Measurements from ENCODE around the gene CXCL1.

Gene CXCL1

DNA sequence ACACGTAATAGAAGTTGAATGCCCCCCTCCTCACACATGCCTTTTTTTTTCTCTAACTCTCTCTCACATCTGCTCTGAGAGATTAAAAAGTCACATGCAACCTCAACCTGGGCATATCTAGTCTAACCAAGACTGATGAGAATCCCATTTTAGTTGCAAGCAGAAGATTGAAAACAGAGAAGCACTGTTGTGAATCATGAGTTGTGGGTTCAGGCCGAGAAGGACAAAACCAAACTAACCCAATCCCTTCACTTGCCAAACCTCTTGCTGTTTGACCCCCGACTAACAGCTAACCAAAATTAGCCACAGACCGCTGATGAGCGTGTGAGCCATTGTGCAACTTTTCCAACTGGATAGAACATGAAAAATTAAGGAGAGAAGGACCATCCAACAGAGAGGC lies 31.8 kb downstream of the CXCL1 start:
- no peak overlapping the region for H3K4me3 ChIP-seq (ENCODE audit: low read depth, low read length)
- H3K27ac ChIP-seq (ENCODE audit: low read depth, low read length), result no peak overlapping the region

DNA sequence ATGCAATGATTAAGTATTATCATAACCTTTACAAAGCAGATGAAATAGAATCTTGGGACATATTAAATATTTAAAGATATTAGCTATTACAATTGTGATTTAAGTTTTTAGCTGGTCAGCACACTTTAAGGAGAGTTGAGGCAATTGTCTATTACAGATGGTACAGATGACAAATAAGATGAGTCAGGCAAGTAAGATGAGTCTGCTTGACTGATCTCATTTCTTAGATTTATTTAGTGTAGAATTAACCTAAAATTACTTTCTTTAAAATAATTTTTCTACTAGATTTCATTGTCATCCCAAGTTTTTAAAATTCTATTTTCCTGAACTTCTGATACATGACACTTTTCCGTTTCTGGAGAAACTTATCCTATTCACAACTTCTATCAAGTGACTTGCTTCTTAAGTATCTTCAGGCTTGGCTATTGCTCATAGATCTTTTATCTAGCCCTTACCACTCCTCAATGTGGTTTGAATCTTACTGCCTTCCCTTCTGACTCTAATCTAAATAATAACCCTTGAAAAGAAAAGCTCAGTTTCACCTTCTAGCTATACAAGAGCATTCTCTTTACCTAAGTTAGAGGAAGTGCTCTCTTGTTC lies 32.9 kb downstream of the CXCL1 start:
- Histone ChIP-seq H3K4me1 (ENCODE audit: control insufficient read depth, insufficient read depth, low read length) (no peaks in the 10 kb centered on the region), H3K4me3 (ENCODE audit: low read depth, low read length) (no peak overlapping the region), H3K9me3 (ENCODE audit: control insufficient read depth, insufficient read depth, low read length) (no peaks in the 10 kb centered on the region), H3K27ac (ENCODE audit: low read depth, low read length) (no peak overlapping the region), H3K9ac (ENCODE audit: low read depth, low read length) (no peak overlapping the region), H3K36me3 (ENCODE audit: control insufficient read depth, insufficient read depth, low read length) (no peaks in the 10 kb centered on the region), H3K27me3 (ENCODE audit: control insufficient read depth, insufficient read depth, low read length) (no peaks in the 10 kb centered on the region)

More for the DNA sequence above, 31.8 kb downstream of the CXCL1 start:
- Histone ChIP-seq H3K27me3 (ENCODE audit: control insufficient read depth, insufficient read depth, low read length) (no peaks in the 10 kb centered on the region), H3K4me1 (ENCODE audit: control insufficient read depth, insufficient read depth, low read length) (no peaks in the 10 kb centered on the region), H3K9ac (ENCODE audit: low read depth, low read length) (no peak overlapping the region), H3K36me3 (ENCODE audit: control insufficient read depth, insufficient read depth, low read length) (no peaks in the 10 kb centered on the region), H3K9me3 (ENCODE audit: control insufficient read depth, insufficient read depth, low read length) (no peaks in the 10 kb centered on the region)

DNA sequence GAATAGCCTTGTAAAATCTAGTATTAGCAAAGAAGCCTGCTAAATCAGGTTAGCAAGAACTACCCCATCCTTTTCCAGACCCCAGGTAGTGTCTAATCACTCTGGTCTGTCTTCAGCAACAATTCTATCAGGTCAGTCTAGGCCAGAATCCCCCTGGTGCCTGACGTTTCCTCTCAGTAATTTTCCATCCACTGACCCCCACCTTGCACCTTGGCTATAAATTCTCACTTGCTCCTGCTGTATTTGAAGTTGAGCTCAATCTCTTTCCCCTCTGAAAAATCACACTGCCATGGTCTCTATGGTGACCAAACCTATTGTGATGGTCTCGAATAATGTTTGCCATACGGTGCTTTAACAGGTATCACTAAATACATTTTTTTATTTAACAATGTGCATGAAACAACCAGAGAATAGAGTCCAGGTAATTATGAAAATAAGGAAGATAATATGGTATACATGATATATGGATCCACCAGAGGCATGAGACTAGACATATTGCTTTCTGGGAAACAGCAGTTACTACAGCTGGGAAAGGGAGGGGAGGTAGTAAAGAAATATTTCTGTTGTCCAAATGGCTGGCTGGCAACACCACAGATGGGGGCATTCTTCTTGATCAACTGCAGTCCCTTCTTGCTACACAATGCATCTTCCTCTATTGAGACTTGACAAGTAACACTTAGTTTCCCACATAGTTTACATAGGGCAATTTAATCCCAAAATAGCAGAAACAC lies 33.8 kb downstream of the CXCL1 start:
- Histone ChIP-seq H3K4me1 (ENCODE audit: control insufficient read depth, insufficient read depth, low read length) (no peaks in the 10 kb centered on the region), H3K27me3 (ENCODE audit: control insufficient read depth, insufficient read depth, low read length) (no peaks in the 10 kb centered on the region), H3K9ac (ENCODE audit: low read depth, low read length) (no peak overlapping the region), H3K36me3 (ENCODE audit: control insufficient read depth, insufficient read depth, low read length) (no peaks in the 10 kb centered on the region), H3K27ac (ENCODE audit: low read depth, low read length) (no peak overlapping the region), H3K9me3 (ENCODE audit: control insufficient read depth, insufficient read depth, low read length) (no peaks in the 10 kb centered on the region), H3K4me3 (ENCODE audit: low read depth, low read length) (no peak overlapping the region)

- no peaks in the 10 kb centered on the region for H3K9me3 ChIP-seq (ENCODE audit: control insufficient read depth, insufficient read depth, low read length)
- no peak overlapping the region for H3K9ac ChIP-seq (ENCODE audit: low read depth, low read length)
- no peaks in the 10 kb centered on the region for H3K27me3 ChIP-seq (ENCODE audit: control insufficient read depth, insufficient read depth, low read length)
- no peaks in the 10 kb centered on the region for H3K36me3 ChIP-seq (ENCODE audit: control insufficient read depth, insufficient read depth, low read length)
- H3K4me1 ChIP-seq (ENCODE audit: control insufficient read depth, insufficient read depth, low read length), result no peaks in the 10 kb centered on the region
- H3K4me3 ChIP-seq (ENCODE audit: low read depth, low read length), result no peak overlapping the region
- H3K27ac ChIP-seq (ENCODE audit: low read depth, low read length), result no peak overlapping the region
Measured at GRCh38 chr4:73904491-73904890, 35.3 kb downstream of the CXCL1 start.

DNA sequence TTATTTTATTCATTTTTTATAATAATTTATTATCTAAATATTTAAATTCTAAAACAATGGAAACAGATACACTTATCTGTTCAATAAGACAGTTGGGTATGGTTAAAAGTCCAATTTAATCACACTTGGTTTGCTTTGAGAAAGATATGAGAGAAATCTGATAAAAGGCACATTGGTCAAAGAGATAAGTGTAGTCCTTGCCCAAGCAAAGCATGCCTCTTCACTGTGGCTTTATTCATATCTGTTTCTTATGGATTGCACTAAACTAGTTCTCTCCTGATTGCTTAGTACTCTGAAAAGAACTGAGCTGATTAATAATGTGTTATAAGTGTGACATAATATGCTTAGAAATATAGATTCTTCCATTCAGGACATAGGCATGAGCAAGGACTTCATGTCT lies 39.8 kb downstream of the CXCL1 start:
- Histone ChIP-seq H3K27me3 (ENCODE audit: control insufficient read depth, insufficient read depth, low read length) (no peaks in the 10 kb centered on the region), H3K4me3 (ENCODE audit: low read depth, low read length) (no peak overlapping the region), H3K27ac (ENCODE audit: low read depth, low read length) (no peak overlapping the region), H3K36me3 (ENCODE audit: control insufficient read depth, insufficient read depth, low read length) (no peaks in the 10 kb centered on the region), H3K4me1 (ENCODE audit: control insufficient read depth, insufficient read depth, low read length) (no peaks in the 10 kb centered on the region), H3K9me3 (ENCODE audit: control insufficient read depth, insufficient read depth, low read length) (no peaks in the 10 kb centered on the region), H3K9ac (ENCODE audit: low read depth, low read length) (no peak overlapping the region)

- no peak overlapping the region for H3K9ac ChIP-seq (ENCODE audit: low read depth, low read length)
Measured at GRCh38 chr4:73911746-73912145, 42.6 kb downstream of the CXCL1 start.

DNA sequence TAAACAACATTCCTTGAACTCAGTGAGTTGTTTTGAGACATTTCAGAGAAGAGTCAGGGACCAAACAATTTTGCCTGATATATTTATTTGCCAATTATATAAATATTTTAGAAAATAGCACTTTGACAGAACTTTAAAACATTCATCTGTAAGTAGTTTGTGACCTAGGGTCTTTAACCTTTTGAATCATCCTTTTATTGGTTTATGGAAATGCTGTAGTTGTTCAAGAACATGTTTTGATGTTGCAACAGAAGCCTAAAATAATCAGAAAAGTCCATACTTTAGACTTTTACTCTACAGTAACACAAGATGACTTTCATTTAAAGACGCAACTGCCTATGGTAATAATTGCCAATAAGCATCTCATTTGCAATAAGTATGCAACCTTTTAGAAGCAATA lies 43.0 kb downstream of the CXCL1 start:
- no peak overlapping the region for H3K27ac ChIP-seq (ENCODE audit: low read depth, low read length)

More at GRCh38 chr4:73911746-73912145, 42.6 kb downstream of the CXCL1 start:
- no peaks in the 10 kb centered on the region for H3K4me1 ChIP-seq (ENCODE audit: control insufficient read depth, insufficient read depth, low read length)
- no peaks in the 10 kb centered on the region for H3K36me3 ChIP-seq (ENCODE audit: control insufficient read depth, insufficient read depth, low read length)
- H3K27me3 ChIP-seq (ENCODE audit: control insufficient read depth, insufficient read depth, low read length), result no peaks in the 10 kb centered on the region
- no peak overlapping the region for H3K27ac ChIP-seq (ENCODE audit: low read depth, low read length)
- no peaks in the 10 kb centered on the region for H3K9me3 ChIP-seq (ENCODE audit: control insufficient read depth, insufficient read depth, low read length)
- H3K4me3 ChIP-seq (ENCODE audit: low read depth, low read length), result no peak overlapping the region

GRCh38 chr4:73914071-73914470 lies 44.9 kb downstream of the CXCL1 start:
- H3K9me3 ChIP-seq (ENCODE audit: control insufficient read depth, insufficient read depth, low read length), result no peaks in the 10 kb centered on the region
- H3K4me3 ChIP-seq (ENCODE audit: low read depth, low read length), result no peak overlapping the region
- no peaks in the 10 kb centered on the region for H3K36me3 ChIP-seq (ENCODE audit: control insufficient read depth, insufficient read depth, low read length)
- H3K27ac ChIP-seq (ENCODE audit: low read depth, low read length), result no peak overlapping the region
- no peaks in the 10 kb centered on the region for H3K27me3 ChIP-seq (ENCODE audit: control insufficient read depth, insufficient read depth, low read length)
- H3K4me1 ChIP-seq (ENCODE audit: control insufficient read depth, insufficient read depth, low read length), result no peaks in the 10 kb centered on the region
- no peak overlapping the region for H3K9ac ChIP-seq (ENCODE audit: low read depth, low read length)

More for the DNA sequence above, 43.0 kb downstream of the CXCL1 start:
- no peaks in the 10 kb centered on the region for H3K36me3 ChIP-seq (ENCODE audit: control insufficient read depth, insufficient read depth, low read length)
- no peak overlapping the region for H3K9ac ChIP-seq (ENCODE audit: low read depth, low read length)
- H3K4me1 ChIP-seq (ENCODE audit: control insufficient read depth, insufficient read depth, low read length), result no peaks in the 10 kb centered on the region
- no peaks in the 10 kb centered on the region for H3K27me3 ChIP-seq (ENCODE audit: control insufficient read depth, insufficient read depth, low read length)
- no peak overlapping the region for H3K4me3 ChIP-seq (ENCODE audit: low read depth, low read length)
- H3K9me3 ChIP-seq (ENCODE audit: control insufficient read depth, insufficient read depth, low read length), result no peaks in the 10 kb centered on the region

- no peaks in the 10 kb centered on the region for H3K27me3 ChIP-seq (ENCODE audit: control insufficient read depth, insufficient read depth, low read length)
- no peak overlapping the region for H3K4me3 ChIP-seq (ENCODE audit: low read depth, low read length)
- no peak overlapping the region for H3K9ac ChIP-seq (ENCODE audit: low read depth, low read length)
- no peak overlapping the region for H3K27ac ChIP-seq (ENCODE audit: low read depth, low read length)
- no peaks in the 10 kb centered on the region for H3K36me3 ChIP-seq (ENCODE audit: control insufficient read depth, insufficient read depth, low read length)
- no peaks in the 10 kb centered on the region for H3K9me3 ChIP-seq (ENCODE audit: control insufficient read depth, insufficient read depth, low read length)
- no peaks in the 10 kb centered on the region for H3K4me1 ChIP-seq (ENCODE audit: control insufficient read depth, insufficient read depth, low read length)
Measured at GRCh38 chr4:73916172-73916925, 47.2 kb downstream of the CXCL1 start.

DNA sequence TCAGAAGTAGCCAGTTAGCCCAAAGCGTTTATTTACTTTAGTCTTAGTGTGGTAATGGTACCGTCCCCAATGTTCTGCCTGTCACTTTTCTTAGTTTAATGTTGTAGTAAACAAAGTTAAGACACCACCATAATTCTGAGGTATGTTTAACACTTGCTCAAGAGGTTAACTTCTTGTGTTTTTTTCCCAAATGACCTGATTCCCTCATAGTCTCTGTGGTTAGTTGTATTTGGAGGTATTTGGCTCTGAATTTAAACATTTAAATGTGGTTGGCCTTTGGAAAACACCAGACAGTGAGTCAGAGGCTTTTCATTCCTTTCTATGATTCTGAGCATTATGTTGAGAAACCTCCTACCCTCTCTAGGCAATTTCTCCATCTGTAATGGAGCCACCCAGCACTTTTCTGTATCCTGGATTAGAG lies 47.9 kb downstream of the CXCL1 start:
- Histone ChIP-seq H3K9ac (ENCODE audit: low read depth, low read length) (no peak overlapping the region), H3K27me3 (ENCODE audit: control insufficient read depth, insufficient read depth, low read length) (no peaks in the 10 kb centered on the region), H3K27ac (ENCODE audit: low read depth, low read length) (no peak overlapping the region), H3K4me1 (ENCODE audit: control insufficient read depth, insufficient read depth, low read length) (no peaks in the 10 kb centered on the region), H3K4me3 (ENCODE audit: low read depth, low read length) (no peak overlapping the region), H3K9me3 (ENCODE audit: control insufficient read depth, insufficient read depth, low read length) (no peaks in the 10 kb centered on the region), H3K36me3 (ENCODE audit: control insufficient read depth, insufficient read depth, low read length) (no peaks in the 10 kb centered on the region)

- H3K36me3 ChIP-seq (ENCODE audit: control insufficient read depth, insufficient read depth, low read length), result no peaks in the 10 kb centered on the region
- H3K27ac ChIP-seq (ENCODE audit: low read depth, low read length), result no peak overlapping the region
- H3K4me1 ChIP-seq (ENCODE audit: control insufficient read depth, insufficient read depth, low read length), result no peaks in the 10 kb centered on the region
- H3K9ac ChIP-seq (ENCODE audit: low read depth, low read length), result no peak overlapping the region
- H3K4me3 ChIP-seq (ENCODE audit: low read depth, low read length), result no peak overlapping the region
- no peaks in the 10 kb centered on the region for H3K9me3 ChIP-seq (ENCODE audit: control insufficient read depth, insufficient read depth, low read length)
- H3K27me3 ChIP-seq (ENCODE audit: control insufficient read depth, insufficient read depth, low read length), result no peaks in the 10 kb centered on the region
Measured at GRCh38 chr4:73918058-73918457, 48.9 kb downstream of the CXCL1 start.
